Activated T-cell treated with anti-CD3 and anti-CD28 coated beads, Interleukin-2, amount 50 U/mL, for 24 hours (primary cell): Measurements from ENCODE around the gene NUDT14.

Experiments
- DNase-seq: peaks from one replicate; pipeline ENCODE4 v3.0.0-alpha.2; 2020
- H3K27ac Mint-ChIP-seq: 2 replicates; pipeline ENCODE4 v1.8.0; 2020; ENCODE audit warnings: mild to moderate bottlenecking, mixed read lengths
- H3K27me3 Mint-ChIP-seq: 2 replicates; pipeline ENCODE4 v1.8.0; 2020; ENCODE audit warnings: mixed read lengths
- H3K36me3 Mint-ChIP-seq: 2 replicates; pipeline ENCODE4 v1.8.0; 2020; ENCODE audit warnings: low read depth, mixed read lengths
- H3K4me1 Mint-ChIP-seq: 2 replicates; pipeline ENCODE4 v1.8.0; 2020; ENCODE audit warnings: low read depth, mixed read lengths
- H3K4me3 Mint-ChIP-seq: 2 replicates; pipeline ENCODE4 v1.8.0; 2020; ENCODE audit warnings: mild to moderate bottlenecking, moderate library complexity, mixed read lengths
- H3K9me3 Mint-ChIP-seq: 2 replicates; pipeline ENCODE4 v1.8.0; 2020; ENCODE audit warnings: mixed read lengths

NUDT14 gene

GRCh38 chr14:105123064-105123665 lies 57.9 kb downstream of the NUDT14 start:
- Mint-ChIP-seq H3K4me1 (peaks cover 5% of the 10 kb centered on the region), H3K27ac (no peak overlapping the region), H3K27me3 (peaks cover 42% of the 10 kb centered on the region), H3K36me3 (no peaks in the 10 kb centered on the region), H3K9me3 (peaks cover 14% of the 10 kb centered on the region), H3K4me3 (no peak overlapping the region)
- no peak for DNase-seq
